Smooth muscle cell (in vitro differentiated cells): ENCODE data around the gene PYCARD. TPM values are rescaled to one million over a fixed set of nuclear protein-coding genes. Genes with fewer than 3 reads are reported as not detected.

ENCODE experiments used
- DNase-seq: peaks from one replicate; lab custom pipeline; 2025; ENCODE audit not compliant: unreplicated experiment; lab: John Stamatoyannopoulos, UW
- H2AFZ ChIP-seq: fragments of 200-600 bp; sonication (generic); 2 replicates; pipeline ENCODE4 v1.6.0; 2016; ENCODE audit warnings: antibody characterized with exemption, low read depth, mild to moderate bottlenecking
- H3F3A ChIP-seq: fragments of 200-600 bp; sonication (generic); 2 replicates; pipeline ENCODE4 v1.6.0; 2017; ENCODE audit warnings: antibody characterized with exemption, low read depth
- H3K27ac ChIP-seq: fragments of 200-600 bp; sonication (generic); 2 replicates; pipeline ENCODE4 v1.5.1; 2016; ENCODE audit warnings: low read depth, mild to moderate bottlenecking
- H3K27me3 ChIP-seq: fragments of 200-600 bp; sonication (generic); 2 replicates; pipeline ENCODE4 v1.6.1; 2016; ENCODE audit warnings: low read depth, mild to moderate bottlenecking
- H3K36me3 ChIP-seq: fragments of 200-600 bp; sonication (generic); 2 replicates; pipeline ENCODE4 v1.5.1; 2016; ENCODE audit warnings: low read depth
- H3K4me1 ChIP-seq: fragments of 200-600 bp; sonication (generic); 2 replicates; pipeline ENCODE4 v1.5.1; 2016; ENCODE audit warnings: low read depth
- H3K4me2 ChIP-seq: fragments of 200-600 bp; sonication (generic); 2 replicates; pipeline ENCODE4 v1.6.0; 2016; ENCODE audit warnings: mild to moderate bottlenecking
- H3K4me3 ChIP-seq: fragments of 200-600 bp; sonication (generic); 2 replicates; pipeline ENCODE4 v1.5.1; 2016; ENCODE audit warnings: mild to moderate bottlenecking
- H3K79me2 ChIP-seq: fragments of 200-600 bp; sonication (generic); 2 replicates; pipeline ENCODE4 v1.6.0; 2016; ENCODE audit warnings: low read depth, mild to moderate bottlenecking
- H3K9ac ChIP-seq: fragments of 200-600 bp; sonication (generic); 2 replicates; pipeline ENCODE4 v1.6.0; 2016; ENCODE audit warnings: low read depth
- H3K9me3 ChIP-seq: fragments of 200-600 bp; sonication (generic); replicated peaks from 2 replicates; pipeline ENCODE4 v1.5.1; 2016; ENCODE audit warnings: low read depth
- H4K20me1 ChIP-seq: fragments of 200-600 bp; sonication (generic); 2 replicates; pipeline ENCODE4 v1.6.0; 2016; ENCODE audit warnings: low read depth
- CTCF ChIP-seq: fragments of 200-600 bp; sonication (generic); IDR thresholded peaks from 2 replicates; pipeline ENCODE4 v1.5.1; 2017; ENCODE audit warnings: borderline replicate concordance, mild to moderate bottlenecking, antibody characterized with exemption; ENCODE audit not compliant: insufficient read depth, poor library complexity, severe bottlenecking
- WGBS: methylation state at CpG from one replicate; pipeline ENCODE4 v1.1.7; 2016; ENCODE audit warnings: low lambda C conversion rate; 5-methylcytosine and 5-hydroxymethylcytosine counted together
- polyA plus RNA-seq: library from polyadenylated mRNA; unstranded; fragments of >200 nt; fragmentation: Nextera tagmentation; extraction: Ambion mirVana; gene quantifications from 2 replicates; pipeline ENCODE4 v1.2.1, GENCODE V29; 2016
- total RNA-seq: library from RNA; depleted of rRNA; stranded (reverse); fragments of >200 nt; gene quantifications from 2 replicates; pipeline ENCODE4 v1.2.3, GENCODE V29; 2014

Gene PYCARD
- 15.6 and 30.8 TPM in 2 replicates for total RNA-seq
- polyA plus RNA-seq: 10.1 and 30.2 TPM in 2 replicates

GRCh38 chr16:31202414-31203375 is at the start of gene PYCARD:
TSS of gene PYCARD (minus strand) at chr16:31202760. CDS start at chr16:31202690, 70 bp downstream.
- Histone ChIP-seq H4K20me1 (peaks cover 44% of the 10 kb centered on the region), H3F3A (peaks cover 18% of the 10 kb centered on the region), H3K27me3 (peaks cover 25% of the 10 kb centered on the region), H3K36me3 (no peaks in the 10 kb centered on the region), H3K79me2 (no peaks in the 10 kb centered on the region), H2AFZ (no peak within 1 kb of the TSS), H3K9me3 (no peaks in the 10 kb centered on the region), H3K4me3 (peak within 1 kb of the TSS; percentile 55), H3K4me1 (peaks cover 3% of the 10 kb centered on the region), H3K9ac (no peak within 1 kb of the TSS), H3K27ac (no peak within 1 kb of the TSS), H3K4me2 (peak within 1 kb of the TSS; percentile 93)
- WGBS: 17% methylated on average over 63 of the region's 69 CpGs
- no peak for DNase-seq
- TF ChIP-seq CTCF: no peak

GRCh38 chr16:31251435-31251834 is 48.9 kb upstream of the PYCARD start:
- H3K4me3 ChIP-seq: no peak overlapping the region
- no peaks in the 10 kb centered on the region for H3K27me3 ChIP-seq
- H3K9ac ChIP-seq: no peak overlapping the region
- H4K20me1 ChIP-seq: no peaks in the 10 kb centered on the region
- no peaks in the 10 kb centered on the region for H3F3A ChIP-seq
- H3K36me3 ChIP-seq: no peaks in the 10 kb centered on the region
- no peak for DNase-seq
- H3K9me3 ChIP-seq: no peaks in the 10 kb centered on the region
- WGBS: 96% methylated on average over 5 of the region's 5 CpGs
- no peak overlapping the region for H3K4me2 ChIP-seq
- H3K4me1 ChIP-seq: no peaks in the 10 kb centered on the region
- H3K79me2 ChIP-seq: no peaks in the 10 kb centered on the region
- no peak for TF ChIP-seq CTCF
- no peak overlapping the region for H3K27ac ChIP-seq
- no peak overlapping the region for H2AFZ ChIP-seq

DNA sequence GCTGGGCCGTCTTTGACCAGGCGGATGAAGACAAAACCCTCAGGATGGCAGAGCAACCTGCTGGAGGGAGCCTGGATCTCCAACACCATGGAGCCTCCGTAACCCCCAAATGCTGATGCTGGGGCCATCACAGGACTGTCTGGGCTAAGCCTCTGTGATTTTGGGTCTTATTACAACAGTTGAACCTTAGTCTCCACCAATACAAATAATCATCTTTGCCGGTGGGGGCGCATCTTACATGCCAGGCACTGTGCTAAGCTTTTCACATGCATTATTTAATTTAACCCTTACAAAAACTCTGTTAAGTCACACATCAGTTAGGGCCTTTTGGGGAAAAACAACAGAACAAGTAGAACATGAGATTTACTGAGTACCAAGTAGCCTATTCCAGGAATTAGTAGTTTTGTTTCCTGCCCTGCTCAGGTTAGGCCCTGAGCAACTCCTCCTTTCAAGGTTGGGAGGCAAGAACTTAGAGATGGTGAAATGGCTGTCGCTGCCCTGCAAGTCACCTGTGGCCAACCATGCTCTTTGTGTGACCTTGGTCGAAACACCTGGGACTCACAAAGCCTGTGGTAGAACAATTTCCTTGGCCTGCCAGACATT is 48.3 kb upstream of the PYCARD start:
- no peaks in the 10 kb centered on the region for H3K36me3 ChIP-seq
- no peak for TF ChIP-seq CTCF
- no peaks in the 10 kb centered on the region for H4K20me1 ChIP-seq
- H3K27me3 ChIP-seq: peaks cover 5% of the 10 kb centered on the region
- DNase-seq: no peak
- H3K79me2 ChIP-seq: no peaks in the 10 kb centered on the region
- H3K9ac ChIP-seq: no peak overlapping the region
- no peaks in the 10 kb centered on the region for H3K9me3 ChIP-seq
- 97% methylated on average over 7 of the region's 7 CpGs for WGBS
- H3K4me2 ChIP-seq: no peak overlapping the region
- H3K27ac ChIP-seq: no peak overlapping the region
- no peaks in the 10 kb centered on the region for H3K4me1 ChIP-seq
- no peak overlapping the region for H2AFZ ChIP-seq
- H3F3A ChIP-seq: no peaks in the 10 kb centered on the region
- H3K4me3 ChIP-seq: no peak overlapping the region
